ENCODE measurements around the gene TPM2.
A peak's percentile ranks its signal among the peaks of the same experiment; 100 is the strongest.

Gene TPM2

DNA sequence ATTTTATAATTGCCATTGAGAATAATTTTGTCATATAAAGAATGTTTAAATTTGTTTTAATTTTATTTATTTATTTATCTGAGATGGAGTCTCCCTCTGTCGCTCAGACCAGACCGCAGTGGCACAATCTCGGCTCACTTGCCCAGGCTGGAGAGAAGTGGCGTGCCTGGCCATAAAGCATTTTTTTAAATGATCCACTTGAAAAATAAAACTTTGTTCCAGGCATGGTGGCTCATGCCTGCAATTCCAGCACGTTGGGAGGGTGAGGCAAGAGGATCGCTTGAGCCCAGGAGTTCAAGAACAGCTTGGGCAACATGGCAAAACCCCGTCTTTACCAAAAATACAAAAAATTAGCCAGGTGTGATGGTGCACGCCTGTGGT lies 36.9 kb downstream of the TPM2 start:
- H3K18ac ChIP-seq (ENCODE audit: low read length) = no peak overlapping the region
- DNase-seq = no peak
- no peaks in the 10 kb centered on the region for H3K79me2 ChIP-seq (ENCODE audit: control insufficient read depth, insufficient read depth, low read length)
- no peak overlapping the region for H3K27ac ChIP-seq (ENCODE audit: low read depth, low read length)
- H2BK15ac ChIP-seq (replicated peaks; ENCODE audit: low read depth) = no peak overlapping the region
- H3K23ac ChIP-seq (ENCODE audit: low read length) = no peak overlapping the region
- H3K4me2 ChIP-seq (ENCODE audit: low read length) = no peak overlapping the region
- no peaks in the 10 kb centered on the region for H3K27me3 ChIP-seq (ENCODE audit: insufficient read depth, low read length, poor library complexity)
- no peak overlapping the region for H2AK5ac ChIP-seq (ENCODE audit: low read length)
- no peak overlapping the region for H3K4ac ChIP-seq (ENCODE audit: low read depth, low read length)
- H3K4me3 ChIP-seq (ENCODE audit: low read length) = no peak overlapping the region
- no peak overlapping the region for H3K56ac ChIP-seq (ENCODE audit: low read length)
- no peaks in the 10 kb centered on the region for H3K36me3 ChIP-seq (ENCODE audit: control insufficient read depth, insufficient read depth, low read length)
- no peak overlapping the region for H4K8ac ChIP-seq (ENCODE audit: low read depth, low read length)
- no CpG with 5 or more reads among the region's 8 CpGs for WGBS (ENCODE audit: extremely low coverage, insufficient coverage, low lambda C conversion rate)
- no peak overlapping the region for H2BK5ac ChIP-seq (ENCODE audit: low read length)
- no peak overlapping the region for H4K5ac ChIP-seq (ENCODE audit: low read length)
- H3K4me1 ChIP-seq (ENCODE audit: control insufficient read depth, low read depth, low read length) = no peaks in the 10 kb centered on the region
- H3K9ac ChIP-seq (ENCODE audit: low read length) = no peak overlapping the region
- H2BK120ac ChIP-seq (ENCODE audit: low read depth, low read length) = no peak overlapping the region
- no peaks in the 10 kb centered on the region for H3K79me1 ChIP-seq (ENCODE audit: low read length)

DNA sequence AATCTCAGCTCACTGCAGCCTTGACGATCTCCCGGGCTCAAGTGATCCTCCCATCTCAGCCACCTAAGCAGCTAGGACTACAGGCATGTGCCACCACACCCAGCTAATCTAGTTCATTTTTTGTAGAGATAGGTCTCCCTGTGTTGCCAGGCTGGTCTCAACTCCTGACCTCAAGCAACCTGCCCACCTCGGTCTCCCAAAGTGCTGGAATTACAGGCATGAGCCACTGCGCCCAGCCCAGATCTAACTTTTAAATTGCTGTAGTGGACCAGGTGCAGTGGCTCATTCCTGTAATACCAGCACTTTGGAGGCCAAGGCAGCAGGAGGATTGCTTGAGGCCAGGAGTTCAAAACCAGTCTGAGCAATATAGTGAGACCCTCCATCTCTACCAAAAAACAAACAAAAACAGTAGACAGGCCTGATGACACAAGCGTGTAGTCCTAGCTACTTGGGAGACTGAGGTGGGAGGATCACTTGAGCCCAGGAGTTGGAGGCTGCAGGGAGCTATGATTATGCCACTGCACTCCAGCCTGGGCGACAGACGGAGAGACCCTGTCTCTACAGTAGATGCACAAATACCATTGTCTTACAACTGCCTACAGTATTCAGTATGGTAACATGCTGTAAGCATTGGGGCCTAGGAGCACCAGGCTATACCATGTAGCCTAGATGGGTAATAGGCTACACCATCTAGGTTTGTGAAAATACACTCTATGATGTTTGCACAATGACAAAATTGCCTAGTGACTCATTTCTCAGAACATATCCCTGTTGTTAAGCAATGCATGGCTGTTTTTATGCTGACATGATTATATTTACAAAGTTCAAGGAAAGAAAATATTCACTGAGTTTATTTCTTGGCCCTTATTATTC lies 37.5 kb downstream of the TPM2 start:
- Histone ChIP-seq H3K4me1 (ENCODE audit: control insufficient read depth, low read depth, low read length) (no peaks in the 10 kb centered on the region), H3K79me2 (ENCODE audit: control insufficient read depth, insufficient read depth, low read length) (no peaks in the 10 kb centered on the region), H3K4me3 (ENCODE audit: low read length) (no peak overlapping the region), H3K27ac (ENCODE audit: low read depth, low read length) (no peak overlapping the region), H2AK5ac (ENCODE audit: low read length) (no peak overlapping the region), H2BK15ac (replicated peaks; ENCODE audit: low read depth) (no peak overlapping the region), H3K36me3 (ENCODE audit: control insufficient read depth, insufficient read depth, low read length) (no peaks in the 10 kb centered on the region), H3K4me2 (ENCODE audit: low read length) (no peak overlapping the region), H3K4ac (ENCODE audit: low read depth, low read length) (no peak overlapping the region), H3K56ac (ENCODE audit: low read length) (no peak overlapping the region), H3K23ac (ENCODE audit: low read length) (no peak overlapping the region), H3K9ac (ENCODE audit: low read length) (no peak overlapping the region), H2BK120ac (ENCODE audit: low read depth, low read length) (no peak overlapping the region), H3K18ac (ENCODE audit: low read length) (no peak overlapping the region), H2BK5ac (ENCODE audit: low read length) (no peak overlapping the region), H4K5ac (ENCODE audit: low read length) (no peak overlapping the region), H3K27me3 (ENCODE audit: insufficient read depth, low read length, poor library complexity) (no peaks in the 10 kb centered on the region), H3K79me1 (ENCODE audit: low read length) (no peaks in the 10 kb centered on the region), H4K8ac (ENCODE audit: low read depth, low read length) (no peak overlapping the region)
- DNase-seq = no peak
- no CpG with 5 or more reads among the region's 7 CpGs for WGBS (ENCODE audit: extremely low coverage, insufficient coverage, low lambda C conversion rate)

DNA sequence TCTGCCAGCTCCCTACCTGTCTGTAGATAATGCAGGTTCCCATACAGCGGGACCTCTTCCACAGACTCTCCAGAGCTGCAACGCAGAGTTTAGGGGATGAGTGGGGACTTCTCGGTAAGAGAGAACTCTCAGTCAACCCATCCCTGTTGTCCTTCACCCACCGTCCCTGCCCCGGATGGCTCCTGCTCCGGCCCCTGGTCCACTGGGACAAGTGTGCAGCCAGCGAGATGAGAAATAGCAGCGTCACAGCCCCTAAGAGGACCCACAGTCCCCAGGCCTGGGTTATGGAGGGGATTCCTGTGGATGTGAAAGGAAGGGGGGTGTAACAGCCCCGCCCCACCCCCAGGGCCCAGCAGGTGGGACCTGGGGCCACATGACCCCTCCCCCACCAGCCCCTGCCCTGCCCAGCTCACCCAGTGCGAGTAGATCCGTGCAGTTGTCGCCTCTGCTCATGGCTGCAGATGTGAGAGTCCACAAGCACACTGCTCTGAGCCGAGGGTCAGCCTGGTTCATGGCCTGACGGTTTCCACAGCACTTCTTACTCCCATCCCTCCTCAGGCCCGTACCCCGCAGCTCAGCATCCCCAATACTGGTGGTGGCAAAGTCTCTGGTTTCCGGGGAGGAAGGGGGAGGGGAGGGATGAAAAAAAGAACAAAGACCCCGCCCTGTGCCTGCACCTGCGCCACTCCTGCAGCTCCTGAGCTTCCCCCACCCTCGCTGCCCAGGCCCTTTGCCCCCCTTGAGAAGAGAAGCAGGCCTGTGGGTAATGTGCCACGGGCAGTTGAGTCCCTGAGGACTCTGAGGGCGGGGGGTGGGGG lies 39.2 kb downstream of the TPM2 start, which contains the start of gene SIT1:
TSS of gene SIT1 (minus strand) at position 591 of the 818 bp plus-strand sequence. CDS start at position 513, 78 bp downstream.
- H3K4me3 ChIP-seq (ENCODE audit: low read length) = no peak within 1 kb of the TSS
- H3K27ac ChIP-seq (ENCODE audit: low read depth, low read length) = no peak within 1 kb of the TSS
- no peak within 1 kb of the TSS for H3K9ac ChIP-seq (ENCODE audit: low read length)
- H4K8ac ChIP-seq (ENCODE audit: low read depth, low read length) = no peak within 1 kb of the TSS
- no CpG with 5 or more reads among the region's 22 CpGs for WGBS (ENCODE audit: extremely low coverage, insufficient coverage, low lambda C conversion rate)
- H2BK5ac ChIP-seq (ENCODE audit: low read length) = no peak within 1 kb of the TSS
- DNase-seq = no peak
- H2BK120ac ChIP-seq (ENCODE audit: low read depth, low read length) = no peak within 1 kb of the TSS
- no peaks in the 10 kb centered on the region for H3K36me3 ChIP-seq (ENCODE audit: control insufficient read depth, insufficient read depth, low read length)
- no peaks in the 10 kb centered on the region for H3K79me1 ChIP-seq (ENCODE audit: low read length)
- H3K4me1 ChIP-seq (ENCODE audit: control insufficient read depth, low read depth, low read length) = no peaks in the 10 kb centered on the region
- H3K4me2 ChIP-seq (ENCODE audit: low read length) = no peak within 1 kb of the TSS
- H2AK5ac ChIP-seq (ENCODE audit: low read length) = no peak within 1 kb of the TSS
- H2BK15ac ChIP-seq (replicated peaks; ENCODE audit: low read depth) = no peak within 1 kb of the TSS
- no peak within 1 kb of the TSS for H4K5ac ChIP-seq (ENCODE audit: low read length)
- no peak within 1 kb of the TSS for H3K23ac ChIP-seq (ENCODE audit: low read length)
- no peak within 1 kb of the TSS for H3K56ac ChIP-seq (ENCODE audit: low read length)
- H3K4ac ChIP-seq (ENCODE audit: low read depth, low read length) = no peak within 1 kb of the TSS
- H3K18ac ChIP-seq (ENCODE audit: low read length) = no peak within 1 kb of the TSS
- no peaks in the 10 kb centered on the region for H3K79me2 ChIP-seq (ENCODE audit: control insufficient read depth, insufficient read depth, low read length)
- H3K27me3 ChIP-seq (ENCODE audit: insufficient read depth, low read length, poor library complexity) = no peaks in the 10 kb centered on the region

DNA sequence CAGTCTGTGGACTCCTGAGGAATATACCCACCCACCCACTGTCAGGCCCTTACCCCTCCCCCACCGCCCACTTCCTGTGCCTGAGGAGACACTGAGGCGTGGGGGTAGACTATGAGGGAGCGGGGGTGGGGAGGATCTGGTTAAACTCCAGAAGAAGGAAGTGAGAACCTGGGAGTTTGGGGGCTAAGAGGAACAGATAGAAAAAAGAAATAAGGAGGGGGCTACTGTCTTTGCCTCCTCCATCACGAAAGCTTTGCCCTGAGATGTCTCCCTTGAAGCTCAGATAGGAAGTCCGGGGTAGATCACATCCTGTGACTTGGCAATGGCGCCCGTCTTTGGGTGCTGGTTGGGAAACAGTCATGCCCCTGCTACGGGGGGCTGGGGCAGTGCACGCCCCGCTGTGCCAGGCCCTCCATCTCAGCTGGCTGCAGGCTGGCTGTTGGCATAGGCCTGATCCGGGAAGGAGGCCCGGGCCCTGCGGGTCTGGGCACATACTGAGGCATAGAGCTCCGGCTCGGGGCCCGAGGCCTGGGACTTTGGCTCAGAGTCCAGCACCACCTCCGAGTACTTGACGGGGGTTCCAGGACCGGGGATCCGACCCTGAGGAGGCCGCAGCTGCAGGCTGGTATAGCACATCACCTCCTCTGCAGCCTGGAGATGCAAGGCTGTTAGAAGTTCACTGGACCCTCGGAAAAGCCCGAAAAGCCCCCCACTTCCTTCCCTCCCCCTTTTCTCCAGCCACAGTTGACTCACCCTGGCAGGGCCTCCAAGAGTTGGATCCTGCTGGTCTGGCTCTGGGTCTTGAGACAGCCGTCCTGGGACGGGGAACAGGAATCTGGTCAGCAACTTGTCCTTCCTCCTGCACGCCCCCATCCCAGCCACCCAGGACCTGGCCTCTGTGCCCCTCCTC lies 40.0 kb downstream of the TPM2 start:
- no peaks in the 10 kb centered on the region for H3K4me1 ChIP-seq (ENCODE audit: control insufficient read depth, low read depth, low read length)

DNA sequence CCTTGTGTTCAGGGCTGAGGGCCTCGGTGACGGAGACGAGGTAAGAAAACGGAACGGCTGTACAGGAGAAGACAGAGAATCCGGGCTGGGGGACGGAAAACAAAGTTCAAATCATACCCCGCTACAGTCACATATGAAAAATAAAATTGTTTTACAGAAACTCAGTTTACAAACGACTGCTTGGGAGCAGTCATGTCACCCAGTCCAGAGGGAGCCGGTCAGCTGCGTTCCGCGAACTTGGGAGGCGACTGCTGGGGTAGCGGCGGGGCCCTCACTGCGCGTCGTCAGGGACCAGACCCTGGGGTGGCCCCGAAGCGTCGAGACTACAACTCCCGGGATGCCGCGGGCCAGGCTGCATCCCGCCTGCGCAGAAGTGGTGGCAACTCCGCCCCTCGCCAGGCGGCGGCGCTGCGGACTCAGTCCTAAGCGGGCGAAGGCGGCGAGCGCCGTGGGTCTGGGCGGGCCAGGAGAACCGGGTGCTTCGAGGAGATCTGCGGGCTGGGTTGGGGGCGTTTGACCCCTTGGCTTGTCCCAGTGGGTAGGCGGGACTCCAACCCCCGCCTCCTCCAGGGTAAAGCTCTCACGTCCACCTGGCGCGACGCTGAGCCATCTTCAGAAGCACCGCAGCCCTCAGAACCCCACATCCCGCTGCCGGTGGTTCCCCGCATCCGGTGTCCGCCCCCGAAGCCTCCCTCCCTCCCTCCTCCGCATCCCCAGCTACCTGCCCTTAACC lies 43.0 kb downstream of the TPM2 start:
- Histone ChIP-seq H2BK120ac (ENCODE audit: low read depth, low read length) (no peak overlapping the region), H3K56ac (ENCODE audit: low read length) (peak overlapping the region; percentile 92), H2AK5ac (ENCODE audit: low read length) (no peak overlapping the region), H4K5ac (ENCODE audit: low read length) (no peak overlapping the region), H2BK15ac (replicated peaks; ENCODE audit: low read depth) (no peak overlapping the region), H4K8ac (ENCODE audit: low read depth, low read length) (no peak overlapping the region), H3K4me3 (ENCODE audit: low read length) (peak overlapping the region; percentile 85), H3K79me2 (ENCODE audit: control insufficient read depth, insufficient read depth, low read length) (no peaks in the 10 kb centered on the region), H3K9ac (ENCODE audit: low read length) (peak overlapping the region; percentile 81), H2BK5ac (ENCODE audit: low read length) (no peak overlapping the region), H3K4ac (ENCODE audit: low read depth, low read length) (peak overlapping the region; percentile 89), H3K23ac (ENCODE audit: low read length) (no peak overlapping the region), H3K79me1 (ENCODE audit: low read length) (no peaks in the 10 kb centered on the region), H3K27me3 (ENCODE audit: insufficient read depth, low read length, poor library complexity) (no peaks in the 10 kb centered on the region), H3K4me1 (ENCODE audit: control insufficient read depth, low read depth, low read length) (no peaks in the 10 kb centered on the region), H3K18ac (ENCODE audit: low read length) (peak overlapping the region; percentile 70), H3K4me2 (ENCODE audit: low read length) (peak overlapping the region; percentile 64), H3K36me3 (ENCODE audit: control insufficient read depth, insufficient read depth, low read length) (no peaks in the 10 kb centered on the region), H3K27ac (ENCODE audit: low read depth, low read length) (peak overlapping the region; percentile 72)
- peak; percentile 92 for DNase-seq
- WGBS (ENCODE audit: extremely low coverage, insufficient coverage, low lambda C conversion rate) = no CpG with 5 or more reads among the region's 58 CpGs

More for the DNA sequence above, 40.0 kb downstream of the TPM2 start:
- no peak for DNase-seq
- Histone ChIP-seq H3K79me1 (ENCODE audit: low read length) (no peaks in the 10 kb centered on the region), H2BK5ac (ENCODE audit: low read length) (no peak overlapping the region), H3K36me3 (ENCODE audit: control insufficient read depth, insufficient read depth, low read length) (no peaks in the 10 kb centered on the region), H2BK120ac (ENCODE audit: low read depth, low read length) (no peak overlapping the region), H3K27me3 (ENCODE audit: insufficient read depth, low read length, poor library complexity) (no peaks in the 10 kb centered on the region), H2AK5ac (ENCODE audit: low read length) (no peak overlapping the region), H3K4me2 (ENCODE audit: low read length) (no peak overlapping the region), H4K8ac (ENCODE audit: low read depth, low read length) (no peak overlapping the region), H3K27ac (ENCODE audit: low read depth, low read length) (no peak overlapping the region), H4K5ac (ENCODE audit: low read length) (no peak overlapping the region), H3K23ac (ENCODE audit: low read length) (no peak overlapping the region), H3K79me2 (ENCODE audit: control insufficient read depth, insufficient read depth, low read length) (no peaks in the 10 kb centered on the region), H3K4ac (ENCODE audit: low read depth, low read length) (no peak overlapping the region), H3K18ac (ENCODE audit: low read length) (no peak overlapping the region), H3K9ac (ENCODE audit: low read length) (no peak overlapping the region), H3K56ac (ENCODE audit: low read length) (no peak overlapping the region), H3K4me3 (ENCODE audit: low read length) (no peak overlapping the region), H2BK15ac (replicated peaks; ENCODE audit: low read depth) (no peak overlapping the region)
- no CpG with 5 or more reads among the region's 26 CpGs for WGBS (ENCODE audit: extremely low coverage, insufficient coverage, low lambda C conversion rate)
